G401 (cell line): Measurements from ENCODE around the gene GPR180. TPM values are rescaled to one million over a fixed set of nuclear protein-coding genes. Genes with fewer than 3 reads are reported as not detected.
A peak's percentile ranks its signal among the peaks of the same experiment; 100 is the strongest.
"Not testable (repeated sequence)": the region's sequence is repeated elsewhere in the genome, so short reads cannot be mapped to it uniquely, and the experiment has no call there.

ENCODE experiments used
- DNase-seq: peaks from one replicate; pipeline ENCODE4 v3.0.0-alpha.2; 2015; ENCODE audit warnings: low spot score
- in situ Hi-C: cut with HindIII; loops from 2 replicates; pipeline ENCODE4 v1.10.0; 2016; ENCODE audit warnings: low sequenced_read_pairs, mixed read lengths
- total RNA-seq: library from RNA; depleted of rRNA; stranded (reverse); fragments of >200 nt; shearing (Covaris generic); gene quantifications from 2 replicates; pipeline ENCODE4 v1.2.3, GENCODE V29; 2014

GPR180 gene
- total RNA-seq, 1 experiment from 2014 or later: 7.9 TPM

GRCh38 chr13:94636096-94636495, 34.4 kb downstream of the GPR180 start:
- in situ Hi-C loops, DNase-seq: not testable (repeated sequence)

- in situ Hi-C loops: no loop called here
- no peak for DNase-seq
Measured at GRCh38 chr13:94636942-94637578, 35.4 kb downstream of the GPR180 start.

GRCh38 chr13:94637677-94638076, 36.0 kb downstream of the GPR180 start:
- in situ Hi-C loops, DNase-seq: not testable (repeated sequence)

- in situ Hi-C loops: no loop called here
- DNase-seq: no peak
Measured at GRCh38 chr13:94640721-94641120, 39.1 kb downstream of the GPR180 start.

GRCh38 chr13:94641409-94641941, 39.8 kb downstream of the GPR180 start:
- no peak for DNase-seq
- in situ Hi-C loops: no loop called here

GRCh38 chr13:94646904-94647303, 45.2 kb downstream of the GPR180 start:
- in situ Hi-C loops: no loop called here
- peak; percentile 8 for DNase-seq

- no peak for DNase-seq
- in situ Hi-C loops: no loop called here
Measured at GRCh38 chr13:94656176-94656575, 54.5 kb downstream of the GPR180 start.

- no peak for DNase-seq
- in situ Hi-C loops: no loop called here
Measured at GRCh38 chr13:94656766-94657165, 55.1 kb downstream of the GPR180 start.

GRCh38 chr13:94657167-94657566, 55.5 kb downstream of the GPR180 start:
- DNase-seq: no peak
- in situ Hi-C loops: no loop called here

- in situ Hi-C loops: no loop called here
- DNase-seq: no peak
Measured at GRCh38 chr13:94658926-94659597, 57.4 kb downstream of the GPR180 start.

GRCh38 chr13:94659598-94659946, 57.9 kb downstream of the GPR180 start:
- DNase-seq: no peak
- in situ Hi-C loops: no loop called here

GRCh38 chr13:94660695-94661326, 59.2 kb downstream of the GPR180 start:
- no peak for DNase-seq
- in situ Hi-C loops: no loop called here

GRCh38 chr13:94661406-94661805, 59.7 kb downstream of the GPR180 start:
- DNase-seq: no peak
- in situ Hi-C loops: no loop called here

- DNase-seq: no peak
- in situ Hi-C loops: no loop called here
Measured at GRCh38 chr13:94662274-94662945, 60.8 kb downstream of the GPR180 start.

GRCh38 chr13:94664889-94665288, 63.2 kb downstream of the GPR180 start:
- DNase-seq: no peak
- in situ Hi-C loops: no loop called here

- in situ Hi-C loops: no loop called here
- no peak for DNase-seq
Measured at GRCh38 chr13:94666065-94666464, 64.4 kb downstream of the GPR180 start.

GRCh38 chr13:94667190-94667589, 65.5 kb downstream of the GPR180 start:
- no peak for DNase-seq
- in situ Hi-C loops: no loop called here

- in situ Hi-C loops: no loop called here
- no peak for DNase-seq
Measured at GRCh38 chr13:94672400-94672799, 70.7 kb downstream of the GPR180 start.

- no peak for DNase-seq
- in situ Hi-C loops: no loop called here
Measured at GRCh38 chr13:94673851-94674250, 72.2 kb downstream of the GPR180 start.
